Spinal cord (tissue), 10 donors: ENCODE data around the gene ARAF. TPM values are rescaled to one million over a fixed set of nuclear protein-coding genes. Genes with fewer than 3 reads are reported as not detected.
A peak's percentile ranks its signal among the peaks of the same experiment; 100 is the strongest.

Experiments used
- DNase-seq, 6 donors: peaks; one replicate each; pipeline versions ENCODE4 v3.0.0 to v3.0.0-alpha.2; 2013 to 2015; ENCODE audit warnings: low spot score in 6 of 6, low read depth in 4 of 6
- H3K27ac ChIP-seq: one replicate; pipeline ENCODE4 v1.5.1; 2013; ENCODE audit warnings: low read depth, low read length, control low read depth
- H3K27me3 ChIP-seq: one replicate; pipeline ENCODE4 v1.6.1; 2013; ENCODE audit warnings: low read length; ENCODE audit not compliant: control insufficient read depth, insufficient read depth
- H3K36me3 ChIP-seq: one replicate; pipeline ENCODE4 v1.6.1; 2013; ENCODE audit warnings: low read length; ENCODE audit not compliant: control insufficient read depth, insufficient read depth
- H3K4me1 ChIP-seq: one replicate; pipeline ENCODE4 v1.6.1; 2013; ENCODE audit warnings: low read length; ENCODE audit not compliant: control insufficient read depth, insufficient read depth
- H3K4me3 ChIP-seq: one replicate; pipeline ENCODE4 v1.5.1; 2013; ENCODE audit warnings: low read depth, low read length, control low read depth
- H3K9me3 ChIP-seq: one replicate; pipeline ENCODE4 v1.6.1; 2013; ENCODE audit warnings: low read length; ENCODE audit not compliant: control insufficient read depth, insufficient read depth
- WGBS: methylation state at CpG from one replicate; pipeline ENCODE4 v1.1.5; 2013; ENCODE audit warnings: missing lambda C conversion rate; ENCODE audit not compliant: insufficient coverage; 5-methylcytosine and 5-hydroxymethylcytosine counted together
- polyA plus RNA-seq, 2 donors: library from polyadenylated mRNA; unstranded; fragments of 120-200 nt; gene quantifications; one replicate each; pipeline ENCODE4 v1.2.1, GENCODE V29; 2013; ENCODE audit not compliant: insufficient read length in 2 of 2
- total RNA-seq, 2 donors: library from RNA; depleted of rRNA in 1 of 2; stranded (reverse); fragments of 120-200 nt in 1 of 2; fragments of >200 nt in 1 of 2; gene quantifications; one replicate each; pipeline versions ENCODE4 v1.2.3 to v1.2.4, GENCODE V29; 2013 to 2014
- donor health status: healthy.

ARAF gene
- total and polyA plus RNA-seq, 4 donors, result 12.7 to 45.2 (median 38.8) TPM

GRCh38 chrX:47573341-47574075 lies 12.5 kb downstream of the ARAF start:
- H3K4me1 ChIP-seq, result peaks cover 7% of the 10 kb centered on the region
- no peaks in the 10 kb centered on the region for H3K9me3 ChIP-seq
- peak in 1 of 6 donors; percentile 54 for DNase-seq
- no peak overlapping the region for H3K4me3 ChIP-seq
- no peaks in the 10 kb centered on the region for H3K27me3 ChIP-seq
- H3K27ac ChIP-seq, result peak overlapping the region; percentile 80
- H3K36me3 ChIP-seq, result peaks cover 65% of the 10 kb centered on the region
- 40% methylated on average over 20 of the region's 20 CpGs for WGBS

- H3K27ac ChIP-seq, result peak overlapping the region; percentile 80
- 33% methylated on average over 41 of the region's 41 CpGs for WGBS
Observed at GRCh38 chrX:47574076-47574546, 13.1 kb downstream of the ARAF start.

GRCh38 chrX:47574547-47575301 lies 13.7 kb downstream of the ARAF start:
- H3K36me3 ChIP-seq, result peaks cover 53% of the 10 kb centered on the region

More at GRCh38 chrX:47574076-47574546, 13.1 kb downstream of the ARAF start:
- DNase-seq, result no peak
- no peaks in the 10 kb centered on the region for H3K9me3 ChIP-seq
- H3K4me1 ChIP-seq, result peaks cover 7% of the 10 kb centered on the region
- no peaks in the 10 kb centered on the region for H3K27me3 ChIP-seq
- peaks cover 59% of the 10 kb centered on the region for H3K36me3 ChIP-seq
- peak overlapping the region; percentile 5 for H3K4me3 ChIP-seq

GRCh38 chrX:47576021-47576898 lies 15.3 kb downstream of the ARAF start:
- H3K27ac ChIP-seq, result no peak overlapping the region
- DNase-seq, result no peak
- no peaks in the 10 kb centered on the region for H3K27me3 ChIP-seq
- H3K36me3 ChIP-seq, result peaks cover 38% of the 10 kb centered on the region
- H3K9me3 ChIP-seq, result no peaks in the 10 kb centered on the region
- no peak overlapping the region for H3K4me3 ChIP-seq
- 89% methylated on average over 20 of the region's 20 CpGs for WGBS
- peaks cover 7% of the 10 kb centered on the region for H3K4me1 ChIP-seq

More at GRCh38 chrX:47574547-47575301, 13.7 kb downstream of the ARAF start:
- Histone ChIP-seq H3K4me3 (peak overlapping the region; percentile 5), H3K27me3 (no peaks in the 10 kb centered on the region), H3K4me1 (peaks cover 7% of the 10 kb centered on the region), H3K27ac (no peak overlapping the region), H3K9me3 (no peaks in the 10 kb centered on the region)
- WGBS, result 56% methylated on average over 26 of the region's 27 CpGs
- DNase-seq, result no peak

- Histone ChIP-seq H3K4me1 (peaks cover 12% of the 10 kb centered on the region), H3K36me3 (peaks cover 28% of the 10 kb centered on the region), H3K27ac (no peak overlapping the region), H3K27me3 (no peaks in the 10 kb centered on the region), H3K4me3 (no peak overlapping the region), H3K9me3 (no peaks in the 10 kb centered on the region)
- WGBS, result 77% methylated on average over 4 of the region's 9 CpGs
- no peak for DNase-seq
Observed at GRCh38 chrX:47577424-47577823, 16.4 kb downstream of the ARAF start.

- Histone ChIP-seq H3K4me3 (no peak overlapping the region), H3K27ac (no peak overlapping the region), H3K4me1 (peaks cover 13% of the 10 kb centered on the region), H3K27me3 (no peaks in the 10 kb centered on the region), H3K36me3 (peaks cover 25% of the 10 kb centered on the region), H3K9me3 (no peaks in the 10 kb centered on the region)
- WGBS, result 62% methylated on average over 3 of the region's 3 CpGs
- no peak for DNase-seq
Observed at GRCh38 chrX:47577901-47578300, 16.9 kb downstream of the ARAF start.

GRCh38 chrX:47578692-47579091 lies 17.7 kb downstream of the ARAF start:
- no peak for DNase-seq
- Histone ChIP-seq H3K27ac (no peak overlapping the region), H3K36me3 (peaks cover 18% of the 10 kb centered on the region)

GRCh38 chrX:47579537-47579936 lies 18.5 kb downstream of the ARAF start:
- Histone ChIP-seq H3K4me3 (no peak overlapping the region), H3K4me1 (peaks cover 12% of the 10 kb centered on the region), H3K27ac (no peak overlapping the region), H3K27me3 (no peaks in the 10 kb centered on the region), H3K9me3 (no peaks in the 10 kb centered on the region), H3K36me3 (peaks cover 13% of the 10 kb centered on the region)
- DNase-seq, result no peak
- WGBS, result 77% methylated on average over 6 of the region's 9 CpGs

More at GRCh38 chrX:47578692-47579091, 17.7 kb downstream of the ARAF start:
- Histone ChIP-seq H3K27me3 (no peaks in the 10 kb centered on the region), H3K4me1 (peaks cover 15% of the 10 kb centered on the region), H3K9me3 (no peaks in the 10 kb centered on the region), H3K4me3 (no peak overlapping the region)
- WGBS, result 42% methylated on average over 13 of the region's 16 CpGs
